ENCODE data around the gene DAZAP1. TPM values are rescaled to one million over a fixed set of nuclear protein-coding genes. Genes with fewer than 3 reads are reported as not detected.

The DAZAP1 gene
- total RNA-seq, 4 donors from 2014 or later, result 53.7 to 74.1 (median 63.4) TPM

GRCh38 chr19:1393841-1394240 lies 13.5 kb upstream of the DAZAP1 start:
- in situ Hi-C loops (cut with MboI; ENCODE audit: low sequenced_read_pairs in 4 of 4), result no loop called here
- no peak for ATAC-seq
- no peak for DNase-seq

GRCh38 chr19:1394252-1395193 lies 12.9 kb upstream of the DAZAP1 start:
- intact Hi-C loops (cut with DNase I; ENCODE audit: low total_unique reads), result no loop called here

More at GRCh38 chr19:1393841-1394240, 13.5 kb upstream of the DAZAP1 start:
- no peaks in the 10 kb centered on the region for H3K27me3 ChIP-seq
- intact Hi-C loops (cut with DNase I; ENCODE audit: low total_unique reads), result no loop called here
- H3K4me3 ChIP-seq, result no peak overlapping the region
- peaks cover 0 to 47% of the 10 kb centered on the region in 2 donors for H3K36me3 ChIP-seq
- H3K27ac ChIP-seq, result no peak overlapping the region
- H3K4me1 ChIP-seq, result peaks cover 16 to 20% of the 10 kb centered on the region in 2 donors
- no peaks in the 10 kb centered on the region for H3K9me3 ChIP-seq
- TF ChIP-seq CTCF (IDR thresholded peaks at IDR 0.05 in 4 of 5, conservative IDR thresholded peaks at IDR 0.05 in 1 of 5), result no peak
- TF ChIP-seq POLR2A (IDR thresholded peaks at IDR 0.05), result no peak

GRCh38 chr19:1395194-1396018 lies 12.0 kb upstream of the DAZAP1 start:
- in situ Hi-C loops (cut with MboI; ENCODE audit: low sequenced_read_pairs in 4 of 4), result no loop called here
- H3K4me3 ChIP-seq, result no peak overlapping the region
- H3K4me1 ChIP-seq, result peaks cover 18 to 28% of the 10 kb centered on the region in 2 donors
- peak in 1 of 2 donors; percentile 63 for DNase-seq
- peaks cover 0 to 36% of the 10 kb centered on the region in 2 donors for H3K36me3 ChIP-seq
- intact Hi-C loops (cut with DNase I; ENCODE audit: low total_unique reads), result no loop called here
- peak; percentile 16 to 17 for ATAC-seq
- H3K27me3 ChIP-seq, result no peaks in the 10 kb centered on the region
- no peaks in the 10 kb centered on the region for H3K9me3 ChIP-seq
- TF ChIP-seq POLR2A (IDR thresholded peaks at IDR 0.05) (no peak), CTCF (IDR thresholded peaks at IDR 0.05 in 4 of 5, conservative IDR thresholded peaks at IDR 0.05 in 1 of 5) (no peak)
- H3K27ac ChIP-seq, result peak overlapping the region in 3 of 4 donors; percentile 36 to 99 (median 46)

More at GRCh38 chr19:1394252-1395193, 12.9 kb upstream of the DAZAP1 start:
- no peaks in the 10 kb centered on the region for H3K9me3 ChIP-seq
- peaks cover 16 to 20% of the 10 kb centered on the region in 2 donors for H3K4me1 ChIP-seq
- ATAC-seq (no peak), DNase-seq (no peak)
- H3K27ac ChIP-seq, result peak overlapping the region in 1 of 4 donors; percentile 99
- peaks cover 0 to 40% of the 10 kb centered on the region in 2 donors for H3K36me3 ChIP-seq
- TF ChIP-seq CTCF (IDR thresholded peaks at IDR 0.05 in 4 of 5, conservative IDR thresholded peaks at IDR 0.05 in 1 of 5), result no peak
- in situ Hi-C loops (cut with MboI; ENCODE audit: low sequenced_read_pairs in 4 of 4), result no loop called here
- H3K27me3 ChIP-seq, result no peaks in the 10 kb centered on the region
- no peak overlapping the region for H3K4me3 ChIP-seq

GRCh38 chr19:1396019-1396767 lies 11.2 kb upstream of the DAZAP1 start:
- no peaks in the 10 kb centered on the region for H3K9me3 ChIP-seq
- H3K4me3 ChIP-seq, result no peak overlapping the region
- H3K4me1 ChIP-seq, result peaks cover 19 to 29% of the 10 kb centered on the region in 2 donors
- in situ Hi-C loops (cut with MboI; ENCODE audit: low sequenced_read_pairs in 4 of 4) (no loop called here), intact Hi-C loops (cut with DNase I; ENCODE audit: low total_unique reads) (no loop called here)
- TF ChIP-seq POLR2A (IDR thresholded peaks at IDR 0.05) (no peak), CTCF (IDR thresholded peaks at IDR 0.05 in 4 of 5, conservative IDR thresholded peaks at IDR 0.05 in 1 of 5) (no peak)
- DNase-seq, result peak in 1 of 2 donors; percentile 47
- H3K27me3 ChIP-seq, result no peaks in the 10 kb centered on the region
- H3K36me3 ChIP-seq, result peaks cover 0 to 28% of the 10 kb centered on the region in 2 donors
- ATAC-seq, result no peak
- H3K27ac ChIP-seq, result peak overlapping the region in 3 of 4 donors; percentile 14 to 99 (median 40)

All from gastrocnemius medialis (tissue), 4 donors.